Keratinocyte (primary cell): Measurements from ENCODE around the gene BRINP3. TPM values are rescaled to one million over a fixed set of nuclear protein-coding genes. Genes with fewer than 3 reads are reported as not detected.

Experiments
- DNase-seq: peaks from one replicate; pipeline ENCODE4 v3.0.0-alpha.2; 2011; ENCODE audit warnings: low read depth, missing footprints, low spot score
- FAIRE-seq: peaks from 2 replicates; lab custom pipeline; 2011; peaks lifted over from hg19 to GRCh38; lab: Jason Lieb, UNC
- H2AFZ ChIP-seq: 2 replicates; pipeline ENCODE4 v1.6.0; 2012; ENCODE audit warnings: low read length, control low read depth, inconsistent platforms; ENCODE audit not compliant: control insufficient read depth
- H3K27ac ChIP-seq: 2 replicates; pipeline ENCODE4 v1.5.1; 2011; ENCODE audit warnings: low read length; ENCODE audit not compliant: control insufficient read depth, insufficient read depth
- H3K27me3 ChIP-seq: 3 replicates; pipeline ENCODE4 v1.6.0; 2011; ENCODE audit warnings: low read length; ENCODE audit not compliant: control insufficient read depth, insufficient read depth; ENCODE audit errors: extremely low read depth
- H3K36me3 ChIP-seq, 2 experiments: 2 replicates in 1 of 2; 3 replicates in 1 of 2; pipeline ENCODE4 v1.5.1; 2011; ENCODE audit warnings: low read length in 2 of 2, mild to moderate bottlenecking in 1 of 2; ENCODE audit not compliant: control insufficient read depth in 2 of 2, insufficient read depth in 2 of 2; ENCODE audit errors: extremely low read depth in 1 of 2
- H3K4me1 ChIP-seq: 3 replicates; pipeline ENCODE4 v1.5.1; 2011; ENCODE audit warnings: low read length; ENCODE audit not compliant: control insufficient read depth, insufficient read depth; ENCODE audit errors: extremely low read depth
- H3K4me2 ChIP-seq: 3 replicates; pipeline ENCODE4 v1.6.0; 2011; ENCODE audit warnings: low read depth, low read length; ENCODE audit not compliant: control insufficient read depth, insufficient read depth; ENCODE audit errors: extremely low read depth
- H3K4me3 ChIP-seq, 3 experiments: fragments of 200-600 bp in 1 of 3; sonication (generic) in 1 of 3; 2 replicates in 2 of 3; 3 replicates in 1 of 3; pipeline ENCODE4 v1.5.1; 2011 to 2016; ENCODE audit warnings: low read length in 3 of 3, mild to moderate bottlenecking in 3 of 3, control low read depth in 2 of 3, inconsistent platforms in 1 of 3, low read depth in 1 of 3, mixed read lengths in 1 of 3, mixed run types in 1 of 3, moderate library complexity in 1 of 3; ENCODE audit not compliant: control insufficient read depth in 2 of 3, insufficient read depth in 2 of 3; ENCODE audit errors: extremely low read depth in 1 of 3
- H3K79me2 ChIP-seq: 2 replicates; pipeline ENCODE4 v1.6.0; 2012; ENCODE audit warnings: low read length; ENCODE audit not compliant: control insufficient read depth, insufficient read depth
- H3K9ac ChIP-seq: 3 replicates; pipeline ENCODE4 v1.6.0; 2011; ENCODE audit warnings: low read length; ENCODE audit not compliant: control insufficient read depth, insufficient read depth; ENCODE audit errors: extremely low read depth
- H3K9me1 ChIP-seq: 3 replicates; pipeline ENCODE4 v1.6.0; 2011; ENCODE audit warnings: low read length; ENCODE audit not compliant: control insufficient read depth, insufficient read depth; ENCODE audit errors: extremely low read depth
- H3K9me3 ChIP-seq: 2 replicates; pipeline ENCODE4 v1.5.1; 2012; ENCODE audit warnings: low read depth, low read length; ENCODE audit not compliant: control insufficient read depth
- H4K20me1 ChIP-seq: 3 replicates; pipeline ENCODE4 v1.6.0; 2011; ENCODE audit warnings: low read length; ENCODE audit not compliant: control insufficient read depth, insufficient read depth; ENCODE audit errors: extremely low read depth
- CTCF ChIP-seq, 3 experiments: IDR thresholded peaks in 1 of 3; conservative IDR thresholded peaks in 1 of 3; optimal IDR thresholded peaks in 1 of 3; 2 replicates in 2 of 3; 3 replicates in 1 of 3; pipeline versions ENCODE3 to v1.5.1; 2011; ENCODE audit warnings: low read length in 3 of 3, mild to moderate bottlenecking in 3 of 3, moderate library complexity in 2 of 3, control low read depth in 1 of 3, inconsistent platforms in 1 of 3; ENCODE audit not compliant: insufficient read depth in 2 of 3; ENCODE audit errors: extremely low read depth in 1 of 3
- EZH2 ChIP-seq: IDR thresholded peaks from one replicate; pipeline ENCODE4 v1.6.1; 2012; ENCODE audit warnings: inconsistent platforms, mild to moderate bottlenecking, low read length, moderate library complexity
- dilution Hi-C: fragments of 300-500 bp; cut with MboI; formaldehyde crosslinking; loops from one replicate; pipeline ENCODE4 v1.7.0; 2020; ENCODE audit warnings: low sequenced_read_pairs; ENCODE audit not compliant: extremely low pct_ligation_motif_present
- polyA plus RNA-seq, 5 experiments: library from polyadenylated mRNA; depleted of rRNA in 3 of 5; stranded (reverse) in 3 of 5; stranded (forward) in 1 of 5; unstranded in 1 of 5; fragments of >200 nt; gene quantifications; 1 replicate in 1 of 5; 2 replicates in 3 of 5; 3 replicates in 1 of 5; pipeline versions ENCODE4 v1.2.1 to v1.2.3, GENCODE V29; 2011 to 2012; ENCODE audit warnings: missing spikeins in 2 of 5, low read depth in 1 of 5, low replicate concordance in 1 of 5

The BRINP3 gene
- polyA plus RNA-seq, 1 donor (not counting 4 experiments of a cell fraction or from before 2014, with no cell fraction given) = not detected

GRCh38 chr1:190478149-190479049 is 735 bp upstream of the BRINP3 start:
- Histone ChIP-seq H3K4me1 (peaks cover 6% of the 10 kb centered on the region), H3K4me3 (peak overlapping the region; percentile 28 to 50 (median 36)), H3K4me2 (peak overlapping the region; percentile 68), H3K9me3 (no peaks in the 10 kb centered on the region), H3K9me1 (no peaks in the 10 kb centered on the region), H4K20me1 (no peaks in the 10 kb centered on the region), H3K27ac (no peak overlapping the region), H3K27me3 (peaks cover 42% of the 10 kb centered on the region), H3K9ac (no peak overlapping the region), H3K36me3 (no peaks in the 10 kb centered on the region), H3K79me2 (no peaks in the 10 kb centered on the region), H2AFZ (peak overlapping the region; percentile 62)
- no peak for FAIRE-seq
- peak; percentile 57 for TF ChIP-seq EZH2
- no peak for TF ChIP-seq CTCF (optimal IDR thresholded peaks at IDR 0.05 in 1 of 3, IDR thresholded peaks at IDR 0.05 in 1 of 3, conservative IDR thresholded peaks at IDR 0.05 in 1 of 3; ENCODE audit: extremely low read depth in 1 of 3, insufficient read depth in 2 of 3, low read length in 3 of 3)
- dilution Hi-C loops = no loop called here
- DNase-seq = no peak

- TF ChIP-seq CTCF (optimal IDR thresholded peaks at IDR 0.05 in 1 of 3, IDR thresholded peaks at IDR 0.05 in 1 of 3, conservative IDR thresholded peaks at IDR 0.05 in 1 of 3; ENCODE audit: extremely low read depth in 1 of 3, insufficient read depth in 2 of 3, low read length in 3 of 3) (no peak), EZH2 (no peak)
- Histone ChIP-seq H3K27me3 (peaks cover 42% of the 10 kb centered on the region), H2AFZ (no peak overlapping the region), H3K4me3 (no peak overlapping the region), H3K79me2 (no peaks in the 10 kb centered on the region), H3K4me2 (no peak overlapping the region), H3K27ac (no peak overlapping the region), H3K9me3 (no peaks in the 10 kb centered on the region), H3K36me3 (no peaks in the 10 kb centered on the region), H3K9me1 (no peaks in the 10 kb centered on the region), H3K4me1 (peaks cover 6% of the 10 kb centered on the region), H3K9ac (no peak overlapping the region), H4K20me1 (no peaks in the 10 kb centered on the region)
- DNase-seq = no peak
- dilution Hi-C loops = no loop called here
- FAIRE-seq = no peak
Measured at GRCh38 chr1:190476806-190477205, 858 bp downstream of the BRINP3 start.
